OCI-LY1 (cell line): ENCODE results near the gene FNTB.

Experiments used
- CTCF ChIP-seq: fragments of 200-600 bp; sonication (generic), shearing (Covaris generic); IDR thresholded peaks from 2 replicates; pipeline ENCODE4 v1.5.1; 2017; ENCODE audit warnings: mild to moderate bottlenecking, antibody characterized with exemption, low read length, moderate library complexity, mixed read lengths
- EZH2 ChIP-seq: fragments of 200-600 bp; sonication (generic), shearing (Covaris generic); IDR thresholded peaks from 2 replicates; pipeline ENCODE4 v1.8.0; 2017; ENCODE audit warnings: borderline replicate concordance, mixed run types, mild to moderate bottlenecking, antibody characterized with exemption, low read length, moderate library complexity, mixed read lengths

DNA sequence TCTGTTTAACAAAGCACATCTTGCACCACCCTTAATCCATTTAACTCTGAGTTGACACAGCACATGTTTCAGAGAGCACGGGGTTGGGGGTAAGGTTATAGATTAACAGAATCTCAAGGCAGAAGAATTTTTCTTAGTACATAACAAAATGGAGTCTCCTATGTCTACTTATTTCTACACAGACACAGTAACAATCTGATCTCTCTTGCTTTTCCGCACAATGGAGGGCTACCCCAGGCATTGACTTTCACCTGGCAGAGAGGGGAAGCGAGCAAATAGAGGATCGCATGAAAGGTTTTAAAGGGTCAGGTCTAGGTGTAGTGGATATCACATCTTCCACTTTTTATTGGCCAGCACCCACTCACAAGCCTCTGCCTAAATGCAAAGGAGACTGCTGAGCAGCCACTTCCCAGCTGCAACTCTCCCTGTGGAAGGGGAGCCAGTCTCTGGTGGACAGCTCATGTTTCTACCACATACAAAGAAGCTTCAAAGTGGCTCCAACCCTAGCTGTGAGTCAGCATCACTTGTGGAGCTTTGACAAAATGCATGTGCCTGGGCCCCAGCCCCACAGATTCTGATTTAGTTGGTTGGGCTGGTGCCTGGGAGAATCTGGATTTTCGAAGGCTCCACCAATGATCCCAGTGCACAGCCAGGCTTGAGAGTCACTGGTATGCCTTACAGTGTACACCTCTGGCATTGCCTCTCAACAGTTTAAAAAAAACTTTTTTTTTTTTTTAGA lies 7.2 kb upstream of the FNTB start:
- no peak for TF ChIP-seq CTCF
- no peak for TF ChIP-seq EZH2
